ENCODE data around the gene ALDH3A2.
"Not testable (repeated sequence)": the region's sequence is repeated elsewhere in the genome, so short reads cannot be mapped to it uniquely, and the experiment has no call there.

The ALDH3A2 gene

DNA sequence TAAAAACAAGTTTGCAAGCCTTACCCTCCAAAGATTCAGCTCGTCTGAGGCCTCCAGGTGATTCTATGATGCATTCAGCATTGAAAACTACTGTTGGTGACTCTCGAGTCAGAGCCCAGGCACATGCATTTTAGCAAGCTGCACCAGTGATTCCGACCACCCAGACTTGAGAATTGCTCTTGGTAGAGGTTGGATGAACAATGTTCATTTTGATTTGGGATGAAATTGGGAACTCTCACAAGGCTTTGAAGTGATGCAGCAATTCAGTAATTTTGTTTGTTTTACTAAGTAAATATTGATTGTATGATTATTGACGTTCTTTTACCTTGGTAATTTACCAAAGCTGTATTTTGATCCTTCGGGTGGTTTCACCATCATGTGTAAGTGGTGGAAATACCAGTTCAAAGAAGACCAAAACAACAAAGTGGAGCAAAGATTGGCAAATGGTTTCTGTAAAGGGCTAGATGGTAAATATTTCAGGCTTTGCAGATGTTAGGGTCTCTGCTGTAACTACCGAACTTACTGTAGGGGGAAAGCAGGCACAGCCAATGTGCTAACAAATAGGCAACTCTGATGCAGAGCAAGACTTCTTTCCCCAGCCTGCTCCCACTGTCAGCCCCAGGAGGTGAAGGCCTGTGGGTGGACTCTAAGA is 11.8 kb downstream of the ALDH3A2 start:
- Histone ChIP-seq H3K9me3 (ENCODE audit: control insufficient read depth, low read length) (no peaks in the 10 kb centered on the region), H3K27ac (ENCODE audit: insufficient read depth, low read depth, low read length, poor library complexity, severe bottlenecking) (no peak overlapping the region), H3K4me1 (ENCODE audit: control insufficient read depth, insufficient read depth, low read length) (no peaks in the 10 kb centered on the region), H3K4me3 (ENCODE audit: insufficient read depth, low read depth, low read length) (no peak overlapping the region), H3K27me3 (ENCODE audit: control insufficient read depth, insufficient read depth, low read length, poor library complexity, severe bottlenecking) (no peaks in the 10 kb centered on the region), H3K36me3 (ENCODE audit: control insufficient read depth, insufficient read depth, low read length) (peaks cover 15% of the 10 kb centered on the region)
- WGBS, 2 experiments = 94% methylated on average over 6 of the region's 6 CpGs

DNA sequence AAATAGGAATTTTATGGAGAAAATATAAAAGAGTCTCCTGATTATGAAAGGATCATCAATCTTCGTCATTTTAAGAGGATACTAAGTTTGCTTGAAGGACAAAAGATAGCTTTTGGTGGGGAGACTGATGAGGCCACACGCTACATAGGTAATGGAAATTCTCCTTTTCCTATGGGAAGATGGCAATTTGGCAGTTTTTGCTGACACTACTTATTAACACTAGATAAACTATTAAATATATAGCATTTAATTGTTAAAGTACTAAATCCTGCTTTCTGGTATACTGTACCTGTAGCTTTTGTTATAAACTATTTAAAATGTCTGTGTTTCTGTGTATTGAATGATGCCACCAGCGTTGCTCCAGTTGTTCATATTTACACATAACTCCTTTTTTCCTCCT is 12.6 kb downstream of the ALDH3A2 start:
- Histone ChIP-seq H3K27ac (ENCODE audit: insufficient read depth, low read depth, low read length, poor library complexity, severe bottlenecking) (no peak overlapping the region), H3K9me3 (ENCODE audit: control insufficient read depth, low read length) (no peaks in the 10 kb centered on the region), H3K27me3 (ENCODE audit: control insufficient read depth, insufficient read depth, low read length, poor library complexity, severe bottlenecking) (no peaks in the 10 kb centered on the region), H3K4me3 (ENCODE audit: insufficient read depth, low read depth, low read length) (no peak overlapping the region), H3K4me1 (ENCODE audit: control insufficient read depth, insufficient read depth, low read length) (no peaks in the 10 kb centered on the region), H3K36me3 (ENCODE audit: control insufficient read depth, insufficient read depth, low read length) (peaks cover 13% of the 10 kb centered on the region)
- 87 to 91% methylated on average over 2 of the region's 3 CpGs for whole genome bisulfite sequencing, 2 experiments

GRCh38 chr17:19663097-19663496 is 14.5 kb downstream of the ALDH3A2 start:
- Histone ChIP-seq H3K9me3 (ENCODE audit: control insufficient read depth, low read length) (no peaks in the 10 kb centered on the region), H3K36me3 (ENCODE audit: control insufficient read depth, insufficient read depth, low read length) (peaks cover 10% of the 10 kb centered on the region)

DNA sequence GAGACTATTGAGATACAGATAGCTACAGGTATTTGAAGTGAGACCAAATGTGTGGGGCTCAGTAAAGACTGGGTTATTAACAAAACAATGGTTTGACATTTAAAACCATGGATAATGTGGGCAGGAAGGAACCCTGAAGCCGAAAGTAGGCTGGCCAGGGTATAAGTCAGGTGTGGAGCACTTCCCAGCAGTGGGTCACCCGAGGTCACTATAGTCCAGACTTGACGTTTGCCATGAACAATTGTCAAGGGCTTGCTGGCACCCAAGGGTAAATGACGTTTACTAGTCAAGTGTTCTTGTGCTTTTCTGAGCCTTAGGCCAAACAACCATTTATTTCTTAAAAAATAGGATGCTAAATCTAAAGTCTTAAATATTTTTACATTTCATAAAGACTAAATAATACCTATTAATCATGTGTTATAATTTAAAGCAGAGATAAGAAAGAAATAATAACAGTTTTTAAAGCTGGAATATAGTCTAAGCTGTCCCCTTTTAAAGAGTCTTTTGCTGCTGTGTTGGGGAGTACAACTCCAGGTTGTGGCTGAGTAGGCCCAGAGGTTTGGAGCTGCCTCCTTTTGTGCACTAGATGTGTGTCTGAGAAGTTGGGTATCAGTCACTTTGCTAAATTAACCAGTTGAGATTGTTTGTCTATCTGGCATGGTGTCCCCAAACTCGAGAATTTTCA is 15.7 kb downstream of the ALDH3A2 start:
- 93 to 94% methylated on average over 5 of the region's 5 CpGs for WGBS, 2 experiments
- peaks cover 10% of the 10 kb centered on the region for H3K36me3 ChIP-seq (ENCODE audit: control insufficient read depth, insufficient read depth, low read length)
- H3K4me1 ChIP-seq (ENCODE audit: control insufficient read depth, insufficient read depth, low read length) = no peaks in the 10 kb centered on the region
- H3K27ac ChIP-seq (ENCODE audit: insufficient read depth, low read depth, low read length, poor library complexity, severe bottlenecking) = no peak overlapping the region
- no peak overlapping the region for H3K4me3 ChIP-seq (ENCODE audit: insufficient read depth, low read depth, low read length)
- no peaks in the 10 kb centered on the region for H3K9me3 ChIP-seq (ENCODE audit: control insufficient read depth, low read length)
- no peaks in the 10 kb centered on the region for H3K27me3 ChIP-seq (ENCODE audit: control insufficient read depth, insufficient read depth, low read length, poor library complexity, severe bottlenecking)

More at GRCh38 chr17:19663097-19663496, 14.5 kb downstream of the ALDH3A2 start:
- WGBS, 2 experiments = 96 to 97% methylated on average over 6 of the region's 6 CpGs
- Histone ChIP-seq H3K4me1 (ENCODE audit: control insufficient read depth, insufficient read depth, low read length) (no peaks in the 10 kb centered on the region), H3K27ac (ENCODE audit: insufficient read depth, low read depth, low read length, poor library complexity, severe bottlenecking) (no peak overlapping the region), H3K4me3 (ENCODE audit: insufficient read depth, low read depth, low read length) (no peak overlapping the region), H3K27me3 (ENCODE audit: control insufficient read depth, insufficient read depth, low read length, poor library complexity, severe bottlenecking) (no peaks in the 10 kb centered on the region)

GRCh38 chr17:19664821-19665181 is 16.2 kb downstream of the ALDH3A2 start:
- no peak overlapping the region for H3K27ac ChIP-seq (ENCODE audit: insufficient read depth, low read depth, low read length, poor library complexity, severe bottlenecking)
- H3K36me3 ChIP-seq (ENCODE audit: control insufficient read depth, insufficient read depth, low read length) = peaks cover 10% of the 10 kb centered on the region
- H3K27me3 ChIP-seq (ENCODE audit: control insufficient read depth, insufficient read depth, low read length, poor library complexity, severe bottlenecking) = no peaks in the 10 kb centered on the region
- no peak overlapping the region for H3K4me3 ChIP-seq (ENCODE audit: insufficient read depth, low read depth, low read length)
- no peaks in the 10 kb centered on the region for H3K9me3 ChIP-seq (ENCODE audit: control insufficient read depth, low read length)
- 87 to 93% methylated on average over 3 to 4 of the region's 4 CpGs for WGBS, 2 experiments
- H3K4me1 ChIP-seq (ENCODE audit: control insufficient read depth, insufficient read depth, low read length) = no peaks in the 10 kb centered on the region

DNA sequence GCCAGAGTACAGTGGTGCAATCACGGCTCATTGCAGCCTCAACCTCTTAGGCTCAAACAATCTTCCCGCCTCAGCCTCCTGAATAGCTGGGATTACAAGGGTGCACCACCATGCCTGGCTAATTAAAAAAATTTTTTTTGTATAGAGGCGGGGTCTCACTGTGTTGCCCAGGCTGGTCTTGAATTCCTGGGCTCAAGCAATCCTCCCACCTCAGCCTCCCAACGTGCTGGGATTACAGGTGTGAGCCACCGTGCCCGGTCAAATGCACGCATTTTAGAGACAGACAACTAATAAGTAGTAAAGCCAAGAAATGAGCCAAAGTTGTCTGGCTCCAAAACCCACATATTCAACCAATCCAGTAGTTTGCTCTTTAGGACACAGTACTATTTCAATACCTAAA is 21.1 kb downstream of the ALDH3A2 start:
- not testable (repeated sequence) for H3K9me3 ChIP-seq (ENCODE audit: control insufficient read depth, low read length); H3K27ac ChIP-seq (ENCODE audit: insufficient read depth, low read depth, low read length, poor library complexity, severe bottlenecking); H3K4me1 ChIP-seq (ENCODE audit: control insufficient read depth, insufficient read depth, low read length); H3K4me3 ChIP-seq (ENCODE audit: insufficient read depth, low read depth, low read length); H3K27me3 ChIP-seq (ENCODE audit: control insufficient read depth, insufficient read depth, low read length, poor library complexity, severe bottlenecking)
- H3K36me3 ChIP-seq (ENCODE audit: control insufficient read depth, insufficient read depth, low read length) = peaks cover 18% of the 10 kb centered on the region
- WGBS, 2 experiments = 96% methylated on average over 7 of the region's 7 CpGs

DNA sequence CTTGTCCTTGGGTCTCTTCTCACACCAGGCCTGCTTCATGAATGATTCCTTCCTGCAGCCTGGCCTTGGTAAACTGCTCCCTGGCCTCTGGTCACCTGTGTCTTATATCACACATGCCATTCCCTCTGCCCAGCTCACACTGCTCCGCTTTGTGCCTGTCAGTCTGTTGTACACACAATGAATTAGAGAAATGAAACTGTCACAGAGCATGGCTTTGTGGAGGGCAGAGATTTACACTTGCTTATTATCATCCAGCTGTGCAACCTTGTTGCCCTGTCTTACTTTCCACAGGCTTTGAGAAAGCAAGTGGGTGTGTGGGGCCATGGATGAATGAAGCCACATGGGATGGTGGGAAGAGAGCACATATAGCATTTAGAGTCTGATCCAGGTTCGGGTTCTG is 22.4 kb downstream of the ALDH3A2 start:
- no peaks in the 10 kb centered on the region for H3K9me3 ChIP-seq (ENCODE audit: control insufficient read depth, low read length)
- no peaks in the 10 kb centered on the region for H3K4me1 ChIP-seq (ENCODE audit: control insufficient read depth, insufficient read depth, low read length)
- H3K27ac ChIP-seq (ENCODE audit: insufficient read depth, low read depth, low read length, poor library complexity, severe bottlenecking) = no peak overlapping the region
- 95 to 98% methylated on average over 2 of the region's 2 CpGs for whole genome bisulfite sequencing, 2 experiments
- peaks cover 26% of the 10 kb centered on the region for H3K36me3 ChIP-seq (ENCODE audit: control insufficient read depth, insufficient read depth, low read length)
- no peak overlapping the region for H3K4me3 ChIP-seq (ENCODE audit: insufficient read depth, low read depth, low read length)
- no peaks in the 10 kb centered on the region for H3K27me3 ChIP-seq (ENCODE audit: control insufficient read depth, insufficient read depth, low read length, poor library complexity, severe bottlenecking)

GRCh38 chr17:19671433-19671832 is 22.9 kb downstream of the ALDH3A2 start:
- Histone ChIP-seq H3K27ac (ENCODE audit: insufficient read depth, low read depth, low read length, poor library complexity, severe bottlenecking) (no peak overlapping the region), H3K36me3 (ENCODE audit: control insufficient read depth, insufficient read depth, low read length) (peaks cover 31% of the 10 kb centered on the region), H3K9me3 (ENCODE audit: control insufficient read depth, low read length) (no peaks in the 10 kb centered on the region), H3K4me1 (ENCODE audit: control insufficient read depth, insufficient read depth, low read length) (no peaks in the 10 kb centered on the region), H3K27me3 (ENCODE audit: control insufficient read depth, insufficient read depth, low read length, poor library complexity, severe bottlenecking) (no peaks in the 10 kb centered on the region), H3K4me3 (ENCODE audit: insufficient read depth, low read depth, low read length) (no peak overlapping the region)
- WGBS, 2 experiments = 95 to 98% methylated on average over 4 of the region's 4 CpGs

GRCh38 chr17:19672009-19672750 is 23.6 kb downstream of the ALDH3A2 start:
- Histone ChIP-seq H3K36me3 (ENCODE audit: control insufficient read depth, insufficient read depth, low read length) (peaks cover 39% of the 10 kb centered on the region), H3K4me3 (ENCODE audit: insufficient read depth, low read depth, low read length) (no peak overlapping the region), H3K9me3 (ENCODE audit: control insufficient read depth, low read length) (no peaks in the 10 kb centered on the region), H3K27me3 (ENCODE audit: control insufficient read depth, insufficient read depth, low read length, poor library complexity, severe bottlenecking) (no peaks in the 10 kb centered on the region), H3K27ac (ENCODE audit: insufficient read depth, low read depth, low read length, poor library complexity, severe bottlenecking) (no peak overlapping the region), H3K4me1 (ENCODE audit: control insufficient read depth, insufficient read depth, low read length) (no peaks in the 10 kb centered on the region)
- 94 to 95% methylated on average over 5 of the region's 5 CpGs for WGBS, 2 experiments

DNA sequence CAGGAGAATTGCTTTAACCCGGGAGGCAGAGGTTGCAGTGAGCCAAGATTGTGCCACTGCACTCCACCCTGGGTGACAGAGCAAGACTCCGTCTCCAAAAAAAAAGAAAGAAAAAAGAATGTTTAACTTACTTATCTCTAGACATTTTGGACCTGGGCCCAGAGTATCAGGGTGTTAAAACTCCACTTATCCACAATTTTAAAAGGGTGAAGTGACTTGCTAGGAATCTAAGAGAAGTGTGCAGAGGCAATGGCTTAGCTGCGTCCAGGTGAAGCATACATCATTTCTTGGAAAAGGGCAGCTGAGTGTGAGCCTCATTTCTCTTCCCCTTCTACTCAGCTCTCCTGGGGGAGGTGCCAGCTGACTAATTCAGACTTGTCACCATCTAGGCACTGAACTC is 25.1 kb downstream of the ALDH3A2 start:
- 98 to 100% methylated on average over 3 of the region's 3 CpGs for WGBS, 2 experiments
- H3K9me3 ChIP-seq (ENCODE audit: control insufficient read depth, low read length) = peaks cover 5% of the 10 kb centered on the region
- H3K36me3 ChIP-seq (ENCODE audit: control insufficient read depth, insufficient read depth, low read length) = peaks cover 53% of the 10 kb centered on the region
- no peaks in the 10 kb centered on the region for H3K27me3 ChIP-seq (ENCODE audit: control insufficient read depth, insufficient read depth, low read length, poor library complexity, severe bottlenecking)
- H3K4me1 ChIP-seq (ENCODE audit: control insufficient read depth, insufficient read depth, low read length) = no peaks in the 10 kb centered on the region
- H3K4me3 ChIP-seq (ENCODE audit: insufficient read depth, low read depth, low read length) = no peak overlapping the region
- no peak overlapping the region for H3K27ac ChIP-seq (ENCODE audit: insufficient read depth, low read depth, low read length, poor library complexity, severe bottlenecking)
